NK-92 treated with Interleukin-12 subunit alpha and Interleukin-12 subunit beta, amount 100 ng/mL, for 24 hours (cell line): Measurements from ENCODE around the gene NME3.

ENCODE experiments used
- DNase-seq: peaks from one replicate; lab custom pipeline; 2025; lab: John Stamatoyannopoulos, UW

Gene NME3

DNA sequence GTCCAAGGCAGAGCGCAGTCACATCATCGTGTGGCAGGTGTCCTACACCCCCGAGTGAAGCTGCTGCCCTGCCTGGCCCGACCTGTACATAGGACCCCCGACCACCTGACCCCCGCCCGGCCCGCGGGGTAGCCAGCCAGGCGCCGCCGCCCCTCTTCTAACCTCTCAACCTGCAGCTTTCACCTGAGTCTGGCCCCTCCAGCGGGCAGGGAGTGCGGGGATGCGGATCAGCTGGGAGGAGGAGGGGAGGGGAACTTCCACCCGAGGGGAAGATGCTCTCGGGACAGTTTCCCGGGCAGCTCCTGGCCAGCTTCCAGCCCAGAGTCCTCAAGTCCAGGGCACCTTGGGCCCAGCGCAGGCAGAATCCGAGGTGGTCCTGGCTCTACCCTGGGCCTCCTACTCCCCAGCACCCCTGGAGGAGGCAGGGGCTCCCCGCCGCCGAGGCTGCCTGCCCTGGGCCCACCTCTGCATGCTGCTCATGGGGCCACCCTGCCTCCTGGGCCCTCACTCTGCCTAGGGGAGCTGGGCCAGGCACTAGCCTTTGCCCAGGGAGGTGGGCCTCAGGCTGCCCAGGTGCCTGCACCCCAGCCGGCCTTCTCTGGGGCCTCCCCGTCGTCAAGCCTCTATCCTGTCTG lies 2.5 kb downstream of the NME3 start:
- no peak for DNase-seq

DNA sequence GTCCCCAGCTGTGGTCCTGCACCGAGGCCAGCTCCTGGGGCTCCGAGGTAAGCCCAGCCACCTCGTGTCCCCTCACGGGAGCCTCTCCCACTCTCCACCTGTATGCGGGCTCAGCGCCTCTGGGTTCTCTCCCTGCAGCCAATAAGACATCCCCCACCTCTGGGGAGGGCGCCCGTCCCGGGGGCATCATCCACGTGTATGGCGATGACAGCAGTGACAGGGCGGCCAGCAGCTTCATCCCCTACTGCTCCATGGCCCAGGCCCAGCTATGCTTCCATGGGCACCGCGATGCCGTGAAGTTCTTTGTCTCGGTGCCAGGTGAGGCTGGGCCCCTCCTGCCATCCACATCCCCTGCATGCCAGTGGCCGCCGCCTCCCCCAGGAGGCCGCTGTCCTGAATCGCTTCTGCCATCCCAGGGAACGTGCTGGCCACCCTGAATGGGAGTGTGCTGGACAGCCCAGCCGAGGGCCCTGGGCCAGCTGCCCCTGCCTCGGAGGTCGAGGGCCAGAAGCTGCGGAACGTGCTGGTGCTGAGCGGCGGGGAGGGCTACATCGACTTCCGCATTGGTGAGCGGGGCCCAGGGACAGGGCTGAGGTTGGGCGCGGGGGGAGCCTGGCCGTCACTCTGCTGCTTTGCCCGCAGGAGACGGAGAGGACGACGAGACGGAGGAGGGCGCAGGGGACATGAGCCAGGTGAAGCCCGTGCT lies 3.1 kb downstream of the NME3 start:
- no peak for DNase-seq

DNA sequence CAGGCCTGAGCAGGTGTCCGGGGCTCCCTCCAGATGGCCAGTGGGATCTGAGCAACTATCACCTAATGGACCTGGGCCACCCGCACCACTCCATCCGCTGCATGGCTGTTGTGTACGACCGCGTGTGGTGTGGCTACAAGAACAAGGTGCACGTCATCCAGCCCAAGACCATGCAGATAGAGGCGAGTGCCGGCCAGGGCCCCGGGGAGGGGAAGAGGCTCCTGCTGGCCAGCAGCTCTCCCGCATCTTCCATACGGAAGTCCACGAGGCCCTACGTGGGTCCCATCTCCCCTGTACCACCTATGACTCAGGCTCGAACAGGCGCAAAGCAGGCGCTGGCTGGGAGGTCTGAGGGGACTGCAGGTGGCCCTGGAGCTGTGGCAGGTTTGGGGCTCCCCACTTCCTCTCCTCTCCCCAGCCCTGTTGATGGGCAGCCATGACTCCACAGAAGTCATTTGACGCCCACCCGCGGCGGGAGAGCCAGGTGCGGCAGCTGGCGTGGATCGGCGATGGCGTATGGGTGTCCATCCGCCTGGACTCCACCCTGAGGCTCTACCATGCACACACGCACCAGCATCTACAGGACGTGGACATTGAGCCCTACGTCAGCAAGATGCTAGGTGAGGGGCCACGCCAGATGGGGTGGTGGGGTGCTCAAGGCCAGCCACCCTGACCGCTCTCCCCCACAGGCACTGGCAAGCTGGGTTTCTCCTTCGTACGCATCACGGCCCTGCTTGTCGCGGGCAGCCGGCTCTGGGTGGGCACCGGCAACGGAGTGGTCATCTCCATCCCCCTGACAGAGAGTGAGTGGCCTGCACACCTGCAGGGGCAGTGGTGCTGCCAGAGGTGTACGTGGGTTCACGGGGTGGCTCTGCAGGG lies 4.0 kb downstream of the NME3 start:
- DNase-seq: no peak

DNA sequence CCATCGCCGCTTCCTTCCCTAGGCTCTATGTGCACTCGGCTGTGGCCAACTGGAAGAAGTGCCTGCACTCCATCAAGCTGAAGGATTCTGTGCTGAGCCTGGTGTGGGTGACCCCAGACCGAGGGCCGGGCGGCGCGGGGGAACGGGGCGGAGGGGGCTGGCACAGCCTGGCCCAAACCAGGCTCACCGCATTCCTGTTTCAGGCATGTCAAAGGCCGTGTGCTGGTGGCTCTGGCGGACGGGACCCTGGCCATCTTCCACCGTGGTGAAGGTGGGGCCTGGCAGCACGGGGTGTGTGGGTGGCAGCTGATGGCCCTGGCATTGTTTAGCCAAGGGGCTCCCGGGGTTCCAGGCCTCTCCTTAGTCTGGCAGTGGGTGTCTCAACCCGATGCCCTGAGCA lies 4.6 kb downstream of the NME3 start:
- DNase-seq: no peak

DNA sequence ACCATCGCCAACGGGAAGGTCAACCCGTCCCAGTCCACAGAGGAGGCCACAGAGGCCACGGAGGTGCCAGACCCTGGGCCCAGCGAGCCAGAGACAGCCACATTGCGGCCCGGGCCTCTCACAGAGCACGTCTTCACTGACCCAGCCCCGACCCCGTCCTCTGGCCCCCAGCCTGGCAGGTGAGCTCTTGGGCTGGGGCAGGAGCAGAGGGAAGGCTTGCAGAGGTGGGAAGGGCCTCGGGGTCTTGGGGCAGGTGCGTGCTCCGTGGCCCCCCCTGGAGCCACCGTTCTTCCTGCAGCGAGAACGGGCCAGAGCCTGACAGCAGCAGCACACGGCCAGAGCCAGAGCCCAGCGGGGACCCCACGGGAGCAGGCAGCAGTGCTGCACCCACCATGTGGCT lies 5.1 kb downstream of the NME3 start:
- no peak for DNase-seq

DNA sequence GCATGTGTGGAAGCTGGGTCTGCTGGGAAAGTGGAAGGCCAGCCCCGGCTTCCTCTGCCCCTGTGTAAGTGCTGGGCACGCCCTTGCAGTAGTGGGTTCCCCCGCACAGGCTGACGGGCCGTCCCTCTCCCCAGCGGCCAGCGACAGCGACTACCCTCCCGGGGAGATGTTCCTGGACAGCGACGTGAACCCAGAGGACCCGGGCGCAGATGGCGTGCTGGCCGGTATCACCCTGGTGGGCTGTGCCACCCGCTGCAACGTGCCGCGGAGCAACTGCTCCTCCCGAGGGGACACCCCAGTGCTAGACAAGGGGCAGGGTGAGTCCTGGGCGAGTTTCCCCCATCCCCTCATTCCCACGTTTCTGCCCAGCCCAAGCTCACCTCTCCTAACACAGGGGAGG lies 5.5 kb downstream of the NME3 start:
- no peak for DNase-seq

DNA sequence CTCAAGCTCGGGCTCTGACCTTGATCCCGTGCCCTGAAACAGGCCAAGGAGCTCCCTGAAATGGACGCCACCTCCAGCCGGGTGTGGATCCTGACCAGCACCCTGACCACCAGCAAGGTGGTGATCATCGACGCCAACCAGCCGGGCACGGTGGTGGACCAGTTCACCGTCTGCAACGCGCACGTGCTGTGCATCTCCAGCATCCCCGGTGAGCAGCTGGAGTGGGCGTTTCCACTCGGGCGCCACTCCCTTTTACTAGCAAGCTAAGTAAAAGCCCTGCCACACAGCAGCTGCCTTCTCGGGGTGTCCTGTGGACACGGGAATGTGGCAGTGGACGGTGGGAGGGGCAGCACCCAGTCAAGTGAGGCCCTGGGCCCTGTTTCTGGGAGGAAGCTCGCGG lies 6.4 kb downstream of the NME3 start:
- no peak for DNase-seq

DNA sequence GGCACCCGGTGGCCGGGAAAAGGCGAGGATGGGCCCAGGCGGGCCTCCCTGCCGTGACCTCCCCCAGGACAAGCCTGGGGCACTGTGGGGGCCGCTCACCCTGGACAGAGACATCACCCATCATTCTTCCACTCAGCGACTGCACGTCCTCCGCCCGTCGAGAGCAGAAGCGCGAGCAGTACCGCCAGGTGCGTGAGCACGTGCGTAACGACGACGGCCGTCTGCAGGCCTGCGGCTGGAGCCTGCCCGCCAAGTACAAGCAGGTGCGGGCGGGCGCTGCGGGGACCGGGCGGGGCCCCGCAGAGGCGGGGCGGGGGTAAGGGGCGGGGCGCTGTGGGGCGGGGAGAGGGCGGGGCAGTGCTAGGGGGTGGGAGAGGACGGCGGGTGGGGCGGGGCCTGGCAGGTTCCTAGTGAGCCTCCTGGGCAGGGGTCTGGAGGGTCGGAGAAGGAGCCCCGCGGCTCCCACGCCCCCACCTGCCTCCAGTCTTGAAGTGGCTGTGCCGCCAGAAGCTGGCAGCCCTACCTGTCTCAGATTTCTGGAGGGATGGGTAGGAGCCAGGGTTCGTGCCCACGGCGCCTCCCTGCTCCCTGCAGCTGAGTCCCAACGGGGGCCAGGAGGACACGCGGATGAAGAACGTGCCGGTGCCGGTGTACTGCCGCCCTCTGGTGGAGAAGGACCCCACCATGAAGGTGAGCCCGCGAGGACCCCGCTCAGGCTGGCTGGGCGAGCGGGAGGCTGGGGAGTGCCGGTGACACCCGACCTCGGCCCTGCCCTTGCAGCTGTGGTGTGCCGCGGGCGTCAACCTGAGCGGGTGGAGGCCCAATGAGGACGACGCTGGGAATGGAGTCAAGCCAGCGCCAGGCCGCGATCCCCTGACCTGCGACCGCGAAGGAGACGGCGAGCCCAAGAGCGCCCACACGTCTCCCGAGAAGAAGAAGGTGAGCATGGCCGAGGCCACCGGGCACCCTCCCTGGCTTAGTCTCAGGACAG lies 7.5 kb downstream of the NME3 start:
- no peak for DNase-seq

DNA sequence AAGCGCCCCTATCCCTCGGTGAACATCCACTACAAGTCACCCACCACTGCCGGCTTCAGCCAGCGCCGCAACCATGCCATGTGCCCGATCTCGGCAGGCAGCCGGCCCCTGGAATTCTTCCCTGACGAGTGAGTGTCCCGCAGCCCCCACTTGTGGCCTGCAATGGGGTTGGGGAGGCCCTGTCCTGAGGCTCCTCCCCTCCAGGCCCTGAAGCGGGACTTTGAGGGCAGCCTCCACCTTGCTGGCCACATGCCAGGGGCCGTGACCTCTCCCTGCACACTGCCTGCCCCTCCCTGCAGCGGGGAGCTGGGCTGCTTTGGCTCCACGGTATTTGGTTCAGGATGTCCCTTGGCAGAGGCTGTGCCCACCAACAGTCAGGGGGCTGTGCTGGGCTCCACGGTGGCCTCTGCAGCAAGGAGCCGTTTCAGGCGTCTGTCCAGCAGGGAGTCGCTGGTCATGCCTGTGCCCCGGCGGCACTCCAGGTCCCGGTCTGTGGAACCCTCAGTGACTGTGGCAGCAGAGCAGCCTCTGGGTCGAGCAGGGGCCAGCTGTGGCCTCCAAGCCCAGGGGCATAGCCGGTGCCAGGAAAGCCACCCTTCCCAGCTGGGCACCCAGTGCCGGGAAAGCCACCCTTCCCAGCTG lies 8.3 kb downstream of the NME3 start:
- DNase-seq: no peak

DNA sequence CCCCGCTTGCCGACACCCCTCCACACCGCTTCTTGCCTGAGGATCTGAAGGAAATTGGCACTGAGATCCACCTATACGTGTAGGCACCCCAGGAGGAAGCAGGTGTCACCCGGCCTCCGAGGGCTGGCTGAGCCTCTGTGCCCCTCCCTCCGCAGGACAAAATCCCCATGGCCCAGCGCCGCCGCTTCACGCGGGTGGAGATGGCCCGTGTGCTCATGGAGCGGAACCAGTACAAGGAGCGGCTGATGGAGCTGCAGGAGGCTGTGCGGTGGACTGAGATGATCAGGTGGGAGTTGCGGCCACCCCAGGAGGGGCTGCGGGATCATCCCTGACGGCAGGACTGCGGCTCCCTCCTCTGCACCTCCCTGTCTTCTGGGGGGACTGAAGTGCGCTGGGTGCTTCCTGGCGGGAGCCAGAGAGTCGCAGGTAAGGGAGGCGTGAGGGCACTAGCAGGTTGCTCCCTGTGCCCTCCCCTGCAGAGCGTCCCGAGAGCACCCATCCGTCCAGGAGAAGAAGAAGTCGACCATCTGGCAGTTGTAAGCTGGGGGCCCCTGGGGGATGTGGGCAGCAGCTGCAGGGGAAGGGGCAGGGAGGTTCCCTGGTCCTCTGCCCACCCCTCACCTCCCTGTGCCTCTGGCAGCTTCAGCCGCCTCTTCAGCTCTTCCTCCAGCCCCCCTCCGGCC lies 9.0 kb downstream of the NME3 start:
- DNase-seq: no peak

DNA sequence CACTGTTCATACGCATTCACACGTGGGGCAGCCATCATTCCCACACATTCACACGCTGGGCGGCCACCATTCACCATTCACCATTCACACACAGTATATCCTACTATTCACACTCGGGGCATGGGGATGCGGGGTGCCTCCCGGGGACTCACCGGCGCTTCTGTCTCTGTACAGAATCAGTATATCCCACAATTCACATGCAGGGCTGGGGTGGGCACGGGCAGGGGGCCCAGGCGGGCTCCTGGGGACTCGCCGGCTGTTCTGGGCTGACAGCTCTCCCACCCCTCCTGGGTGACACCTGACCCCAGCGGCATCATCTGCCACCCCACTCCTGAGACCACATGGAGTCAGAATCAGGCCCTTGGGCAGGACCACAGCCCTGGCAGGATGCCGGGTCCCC lies 9.6 kb downstream of the NME3 start:
- no peak for DNase-seq

DNA sequence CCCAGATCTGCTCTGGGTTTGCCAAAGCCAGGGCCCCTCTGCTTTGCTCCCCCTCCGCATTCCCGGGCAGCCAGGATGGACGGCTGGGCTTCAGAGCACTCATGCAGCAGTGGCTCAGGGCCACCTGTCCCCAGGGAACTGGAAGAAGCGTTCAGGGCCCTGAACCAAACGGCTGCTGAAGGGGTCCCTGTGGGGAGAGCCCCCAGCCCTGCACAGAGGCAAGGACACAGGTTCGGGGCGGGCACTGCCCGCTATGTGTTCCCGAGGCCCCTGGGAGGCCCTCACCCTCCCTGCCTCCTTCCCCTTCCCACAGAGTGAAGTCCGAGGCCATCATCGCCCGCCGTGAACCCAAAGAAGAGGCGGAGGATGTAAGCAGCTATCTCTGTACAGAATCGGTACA lies 10.4 kb downstream of the NME3 start:
- DNase-seq: no peak

DNA sequence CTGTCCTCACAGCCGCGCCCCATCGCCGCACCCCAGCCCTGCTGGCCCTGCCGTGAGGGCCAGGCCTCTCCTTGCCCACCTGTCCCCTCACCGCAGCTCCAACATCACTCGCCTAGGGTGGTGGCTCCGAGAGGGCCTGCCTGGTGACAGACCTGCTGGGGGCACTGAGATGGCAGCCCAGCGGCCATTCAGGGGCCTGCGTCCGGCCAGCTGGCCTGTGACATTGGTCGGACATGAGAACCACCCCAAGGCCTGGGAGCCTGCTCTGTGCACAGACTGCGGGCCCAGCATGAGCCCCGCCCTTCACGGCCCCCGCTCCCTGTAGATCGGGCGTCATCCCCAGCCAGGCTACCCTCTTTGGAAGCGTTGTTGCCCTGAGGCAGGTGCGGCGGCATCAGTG lies 11.8 kb downstream of the NME3 start:
- DNase-seq: no peak

DNA sequence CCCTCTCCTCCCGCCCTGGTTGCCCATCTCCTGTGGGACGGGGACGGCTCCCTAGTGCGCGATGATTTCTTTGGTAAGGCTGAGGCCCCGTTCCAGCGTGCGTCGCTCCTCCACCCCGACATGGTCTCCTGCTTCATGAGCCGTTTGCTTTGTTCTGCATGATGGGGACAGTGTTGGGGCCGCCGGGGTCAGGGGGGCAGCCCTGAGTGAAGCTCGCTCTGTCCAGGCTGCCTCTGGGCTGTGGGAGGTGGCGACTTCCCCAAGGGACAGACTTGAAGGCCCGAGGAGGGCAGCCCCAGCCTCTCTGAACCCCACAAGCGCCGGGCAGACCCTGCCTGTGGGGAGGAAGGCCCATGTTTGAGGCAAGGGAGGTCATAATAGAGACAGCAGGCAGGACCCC lies 12.4 kb downstream of the NME3 start:
- no peak for DNase-seq

DNA sequence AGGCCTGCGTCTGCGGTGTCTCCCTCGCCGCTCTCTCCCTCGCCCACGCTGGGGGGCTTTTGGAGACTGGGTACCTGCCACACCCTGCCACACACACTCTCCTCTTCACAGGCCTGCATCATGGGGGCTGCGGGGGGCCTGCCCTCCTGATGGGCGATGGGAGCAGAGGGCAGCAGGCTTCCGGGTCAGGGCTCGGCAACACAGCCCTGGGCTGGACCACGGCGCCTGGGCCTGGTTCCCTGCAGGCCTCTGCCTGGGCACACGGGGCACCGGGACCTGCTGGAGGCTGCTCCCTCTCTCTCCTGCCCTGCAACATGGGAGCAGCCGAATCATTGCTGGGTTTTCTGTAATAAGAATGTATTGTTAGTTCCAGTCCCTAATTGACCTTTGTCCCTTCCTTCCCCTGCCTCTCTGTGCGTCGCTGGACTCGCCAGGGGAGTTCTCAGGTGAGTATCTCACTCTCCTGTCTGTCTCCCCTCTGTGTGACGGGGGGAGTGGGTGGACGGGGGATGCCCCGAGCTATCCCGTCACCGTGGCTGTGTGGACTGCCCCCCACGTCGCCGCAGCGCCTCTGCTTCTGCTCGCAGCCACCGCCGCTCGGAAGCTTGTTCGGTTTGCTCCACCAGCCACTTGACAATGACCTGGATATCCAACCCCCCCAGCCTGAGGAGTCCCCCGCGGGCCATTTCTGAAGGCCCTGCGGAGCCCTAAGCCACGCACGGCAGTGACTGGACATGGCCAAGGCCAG lies 13.5 kb downstream of the NME3 start:
- no peak for DNase-seq

DNA sequence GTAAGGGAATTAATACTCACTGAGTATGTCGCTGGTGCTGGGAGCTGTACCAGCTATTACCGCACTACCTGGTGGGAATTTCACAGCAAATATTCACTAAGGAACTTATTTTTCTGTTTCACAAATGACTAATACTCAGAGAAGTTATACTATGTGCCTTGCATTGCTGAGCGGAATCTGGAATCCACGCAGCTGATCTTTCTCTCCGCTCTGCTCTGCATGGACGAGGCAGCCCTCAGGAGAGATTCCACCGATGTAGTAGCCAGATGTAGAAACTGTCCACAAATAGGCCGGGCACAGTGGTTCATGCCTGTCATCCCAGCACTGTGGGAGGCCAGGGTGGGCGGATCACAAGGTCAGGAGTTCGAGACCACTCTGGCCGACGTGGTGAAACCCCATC lies 17.1 kb downstream of the NME3 start:
- no peak for DNase-seq

DNA sequence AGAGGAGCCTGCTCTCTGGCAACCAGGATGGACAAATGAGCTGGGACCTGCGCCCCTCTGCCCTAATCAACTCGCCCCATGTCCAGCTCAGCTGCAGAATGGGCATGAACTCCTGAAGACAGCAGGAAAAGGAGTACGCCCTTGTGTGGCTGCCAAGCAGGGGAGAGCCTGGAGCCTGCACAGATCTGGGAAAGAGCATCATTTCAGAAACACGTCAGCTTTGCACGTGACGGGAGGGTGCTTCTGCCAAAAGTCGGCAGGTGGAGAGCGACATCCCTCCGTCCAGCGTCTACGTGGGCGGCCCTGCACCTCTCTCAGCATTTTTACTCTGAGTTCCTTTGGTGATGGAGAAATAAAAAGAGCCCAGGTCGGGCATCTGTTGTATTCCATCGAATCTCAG lies 18.5 kb downstream of the NME3 start:
- DNase-seq: no peak

DNA sequence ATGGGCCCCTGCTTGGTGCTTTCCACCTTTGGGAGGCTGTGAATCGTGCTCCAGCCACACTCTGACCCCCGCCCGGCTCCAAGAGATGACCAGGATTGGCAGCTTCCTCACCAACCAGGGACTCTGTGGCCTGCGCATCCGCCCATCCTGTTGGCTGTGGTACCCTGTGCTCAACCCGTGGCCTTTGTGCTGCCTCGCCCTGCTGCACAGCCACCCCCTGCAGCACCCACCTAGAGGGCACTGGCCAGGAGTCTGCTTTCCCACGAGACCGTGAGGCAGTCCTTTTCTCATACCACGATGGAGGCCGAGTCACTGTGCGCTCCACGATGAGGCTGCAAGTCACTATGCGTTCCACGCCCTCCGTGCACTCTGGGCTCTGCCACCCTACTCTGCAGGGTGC lies 19.4 kb downstream of the NME3 start:
- DNase-seq: no peak

DNA sequence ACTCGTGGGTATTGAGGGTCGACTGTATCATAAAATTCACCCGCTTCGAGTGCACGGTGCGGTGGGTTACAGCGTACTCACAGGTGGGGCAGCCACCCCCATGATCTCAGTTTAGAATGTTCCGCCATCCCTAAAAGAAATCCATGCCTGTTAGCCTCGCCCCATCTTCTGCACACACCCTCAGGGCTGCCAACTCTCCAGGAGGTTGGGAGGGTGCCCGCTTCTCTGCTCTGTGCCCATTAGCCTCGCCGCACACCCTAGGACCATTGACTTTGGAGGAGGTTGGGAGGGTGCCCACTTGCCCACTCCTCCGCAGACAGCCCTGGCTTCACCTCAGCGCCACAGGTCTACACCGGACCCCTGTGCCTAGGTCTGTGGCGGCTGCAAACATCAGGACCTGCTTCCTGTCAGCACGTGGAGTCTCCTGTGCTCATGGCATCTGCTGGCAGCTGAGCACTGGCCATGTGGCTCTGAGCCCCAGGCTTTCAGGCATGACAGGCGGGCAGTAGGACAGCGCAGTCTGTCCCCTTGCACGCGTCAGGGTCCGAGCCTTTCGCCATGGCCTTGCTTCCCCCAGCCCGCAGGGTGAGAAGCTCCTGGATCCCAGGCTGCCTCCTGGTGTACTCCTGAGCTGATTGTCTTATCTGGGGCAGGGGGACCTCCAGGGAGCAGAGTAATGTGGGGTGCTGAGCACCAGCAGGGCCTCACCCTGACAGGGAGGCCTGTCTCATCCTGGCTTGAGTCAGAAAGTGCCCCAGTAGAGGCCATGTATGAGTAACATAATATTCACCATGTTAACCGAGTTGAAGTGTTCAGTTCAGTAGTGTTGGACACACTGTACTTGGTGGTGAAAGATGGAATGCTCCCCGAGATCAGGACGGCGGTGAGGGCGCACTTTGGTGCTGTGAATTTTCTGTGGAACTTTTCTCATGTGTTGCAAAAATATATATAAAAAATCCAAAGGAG lies 21.9 kb downstream of the NME3 start:
- DNase-seq: no peak
